Pancreas (tissue), 10 donors: ENCODE measurements around the gene PDGFA. TPM values are rescaled to one million over a fixed set of nuclear protein-coding genes. Genes with fewer than 3 reads are reported as not detected.

Experiments
- ATAC-seq, 4 donors: fragments of 200-7000 bp; cut with Tn5 transposase; one replicate each; pipeline versions ENCODE4 v1.8.0 to v1.9.1; 2020; ENCODE audit warnings: mild to moderate bottlenecking in 4 of 4, moderate library complexity in 4 of 4
- DNase-seq, 6 donors: peaks; one replicate each; pipeline ENCODE4 v3.0.0-alpha.2; 2020
- FAIRE-seq: peaks from 2 replicates; lab custom pipeline; 2012; peaks lifted over from hg19 to GRCh38; lab: Jason Lieb, UNC
- H3K27ac ChIP-seq, 4 donors: fragments of 200-600 bp; sonication (generic); 1 replicate in 3 of 4; 2 replicates in 1 of 4; pipeline versions ENCODE4 v1.5.0 to v1.8.0; 2020
- H3K27me3 ChIP-seq, 4 donors: fragments of 200-600 bp; one replicate each; pipeline ENCODE4 v1.8.0; 2021
- H3K36me3 ChIP-seq, 3 donors: fragments of 200-600 bp; sonication (generic) in 1 of 3; one replicate each; pipeline versions ENCODE4 v1.5.0 to v1.8.0; 2020 to 2021
- H3K4me1 ChIP-seq, 3 donors: fragments of 200-600 bp; one replicate each; pipeline ENCODE4 v1.8.0; 2021
- H3K4me3 ChIP-seq, 4 donors: fragments of 200-600 bp; sonication (generic) in 2 of 4; one replicate each; pipeline versions ENCODE4 v1.5.0 to v1.8.0; 2020 to 2021
- H3K9me3 ChIP-seq, 4 donors: fragments of 200-600 bp; one replicate each; pipeline ENCODE4 v1.8.0; 2021
- CTCF ChIP-seq, 4 donors: fragments of 200-600 bp; sonication (generic) in 3 of 4; IDR thresholded peaks; one replicate each; pipeline versions ENCODE4 v1.5.0 to v1.8.0; 2021; ENCODE audit warnings: antibody characterized with exemption in 4 of 4
- WGBS, 2 donors: extraction: QIAGEN DNeasy Blood & Tissue Kit; methylation state at CpG; one replicate each; pipeline ENCODE4 v1.1.7; 2013; 5-methylcytosine and 5-hydroxymethylcytosine counted together
- intact Hi-C, 3 donors: fragments of 100-400 bp; cut with DNase I; formaldehyde crosslinking; loops; one replicate each; pipeline versions ENCODE4 v1.11.1 to v1.14.2; 2022
- polyA plus RNA-seq, 2 donors: library from polyadenylated mRNA; stranded (reverse); fragments of 200-250 nt; gene quantifications; one replicate each; pipeline ENCODE4 v1.2.3, GENCODE V29; 2013
- total RNA-seq, 6 donors: library from RNA; stranded (reverse); fragmentation: NEBNext Ultra II Directional in 4 of 6; extraction: Animal tissue kit (Norgen Biotek cat#: 25700) in 4 of 6; gene quantifications; one replicate each; pipeline versions ENCODE4 v1.2.1 to v1.2.4, GENCODE V29; 2021 to 2023
- donor health status: healthy with polysubstance abuse.
- donor health status: DM: no; HTN: no; CAD: no; lungs with moderate emphysema.
- donor health status: DM: no; HTN: no; CAD: no.
- donor health status: control.
- donor health status: control.
- donor health status: Bipolar disorder and iron deficiency.
- donor health status: DM: yes; HTN: yes; CAD: no.
- donor health status: DM: no; HTN: no; CAD: no.
- donor health status: DM: no; HTN: no; CAD: no.
- donor health status: DM: yes; HTN: yes; CAD: no.

PDGFA gene
- total and polyA plus RNA-seq, 8 donors = 53.3 to 175 (median 65.6) TPM

GRCh38 chr7:540997-541396 lies 21.4 kb upstream of the PDGFA start:
- ATAC-seq (no peak), DNase-seq (peak in 1 of 6 donors; percentile 11), FAIRE-seq (no peak)
- Histone ChIP-seq H3K9me3 (no peaks in the 10 kb centered on the region), H3K4me1 (peaks cover 4 to 13% (median 10%) of the 10 kb centered on the region in 3 donors), H3K27me3 (no peaks in the 10 kb centered on the region), H3K27ac (no peak overlapping the region), H3K36me3 (no peaks in the 10 kb centered on the region), H3K4me3 (no peak overlapping the region)
- WGBS, 2 donors = 91 to 96% methylated on average over 9 to 12 of the region's 12 CpGs
- intact Hi-C loops = no loop called here
- no peak for TF ChIP-seq CTCF (IDR thresholded peaks at IDR 0.05)

- intact Hi-C loops = no loop called here
- ATAC-seq (no peak), DNase-seq (peak in 1 of 6 donors; percentile 58), FAIRE-seq (no peak)
- Histone ChIP-seq H3K36me3 (no peaks in the 10 kb centered on the region), H3K27me3 (no peaks in the 10 kb centered on the region), H3K9me3 (no peaks in the 10 kb centered on the region), H3K4me3 (no peak overlapping the region), H3K27ac (no peak overlapping the region), H3K4me1 (peaks cover 4 to 13% (median 10%) of the 10 kb centered on the region in 3 donors)
- 97 to 99% methylated on average over 14 of the region's 14 CpGs for WGBS, 2 donors
- TF ChIP-seq CTCF (IDR thresholded peaks at IDR 0.05) = no peak
Observed at GRCh38 chr7:540579-540978, 20.9 kb upstream of the PDGFA start.

- peak in 5 of 6 donors; percentile 75 to 91 (median 78) for DNase-seq
- no peak for FAIRE-seq
- peak; percentile 64 to 79 (median 68) for ATAC-seq
- Histone ChIP-seq H3K4me1 (peaks cover 4 to 13% (median 10%) of the 10 kb centered on the region in 3 donors), H3K36me3 (no peaks in the 10 kb centered on the region), H3K27me3 (no peaks in the 10 kb centered on the region), H3K9me3 (no peaks in the 10 kb centered on the region), H3K4me3 (no peak overlapping the region), H3K27ac (peak overlapping the region; percentile 66 to 70 (median 68))
- WGBS, 2 donors = 62 to 66% methylated on average over 15 to 17 of the region's 17 CpGs
- no peak for TF ChIP-seq CTCF (IDR thresholded peaks at IDR 0.05)
- intact Hi-C loops = no loop called here
Observed at GRCh38 chr7:539731-540411, 20.2 kb upstream of the PDGFA start.

- Histone ChIP-seq H3K36me3 (no peaks in the 10 kb centered on the region), H3K4me3 (no peak overlapping the region), H3K4me1 (peaks cover 4 to 13% (median 10%) of the 10 kb centered on the region in 3 donors), H3K9me3 (no peaks in the 10 kb centered on the region), H3K27ac (peak overlapping the region; percentile 67 to 72 (median 69)), H3K27me3 (no peaks in the 10 kb centered on the region)
- FAIRE-seq (no peak), DNase-seq (peak in 2 of 6 donors; percentile 50 to 80), ATAC-seq (peak; percentile 5 to 33 (median 8))
- intact Hi-C loops = no loop called here
- no peak for TF ChIP-seq CTCF (IDR thresholded peaks at IDR 0.05)
- 79 to 82% methylated on average over 36 to 37 of the region's 37 CpGs for WGBS, 2 donors
Observed at GRCh38 chr7:538764-539685, 19.4 kb upstream of the PDGFA start.
